ENCODE measurements around the gene TWIST1.

The TWIST1 gene

GRCh38 chr7:19094598-19095352 is 22.7 kb downstream of the TWIST1 start:
- DNase-seq (ENCODE audit: low read depth), result no peak

- no peak for DNase-seq (ENCODE audit: low read depth)
Observed at GRCh38 chr7:19094138-19094537, 23.3 kb downstream of the TWIST1 start.

- no peak for DNase-seq (ENCODE audit: low read depth)
Observed at GRCh38 chr7:19091550-19092200, 25.8 kb downstream of the TWIST1 start.

- DNase-seq (ENCODE audit: low read depth), result no peak
Observed at GRCh38 chr7:19090526-19090925, 26.9 kb downstream of the TWIST1 start.

- DNase-seq (ENCODE audit: low read depth), result no peak
Observed at GRCh38 chr7:19089797-19090196, 27.6 kb downstream of the TWIST1 start.

GRCh38 chr7:19089378-19089777 is 28.1 kb downstream of the TWIST1 start:
- DNase-seq (ENCODE audit: low read depth), result no peak

- DNase-seq (ENCODE audit: low read depth), result no peak
Observed at GRCh38 chr7:19080093-19080492, 37.3 kb downstream of the TWIST1 start.

DNA sequence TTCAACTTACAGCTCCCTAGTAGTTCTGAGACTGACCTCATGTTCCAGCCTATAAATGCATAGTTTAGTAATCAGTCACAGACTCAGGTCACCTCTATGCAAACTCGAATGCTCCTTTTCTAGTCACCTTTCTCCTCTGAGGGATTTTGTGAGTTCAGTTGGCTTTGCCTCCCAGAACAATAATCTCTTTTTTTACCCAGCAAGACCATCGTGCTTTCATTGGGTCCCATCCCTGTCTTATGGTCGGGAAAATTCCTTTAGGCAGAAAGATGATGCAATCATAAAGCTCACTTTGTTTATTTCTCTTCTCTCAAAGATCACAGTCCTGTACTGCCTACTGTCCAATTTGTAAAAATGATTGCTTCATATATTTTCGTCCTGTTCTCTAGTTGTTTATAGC is 38.4 kb downstream of the TWIST1 start:
- DNase-seq (ENCODE audit: low read depth), result no peak

DNA sequence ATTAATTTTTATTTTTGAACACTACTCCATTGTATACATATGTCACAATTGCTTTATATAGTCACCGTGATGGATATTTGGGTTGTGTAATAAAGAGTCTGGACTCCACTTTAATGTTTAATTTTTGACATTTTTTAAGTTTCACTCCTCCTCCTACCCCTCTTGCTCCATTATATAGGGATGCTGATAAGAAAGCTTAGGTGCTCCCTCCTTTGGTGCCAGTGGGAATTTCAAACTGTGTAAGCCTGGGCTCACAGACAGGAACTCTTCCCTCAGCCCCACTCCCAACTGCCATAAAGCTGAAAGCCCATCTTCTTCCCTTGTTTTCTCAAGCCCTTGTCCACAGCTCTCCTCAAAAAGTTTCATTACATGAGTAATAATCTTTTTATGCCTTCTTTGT is 47.6 kb downstream of the TWIST1 start:
- no peak for DNase-seq (ENCODE audit: low read depth)

GRCh38 chr7:19066170-19066569 is 51.3 kb downstream of the TWIST1 start:
- no peak for DNase-seq (ENCODE audit: low read depth)

Measured in stromal cell of bone marrow (primary cell).